Breast epithelium (tissue), 4 donors: Measurements from ENCODE around the gene CREB3L2. TPM values are rescaled to one million over a fixed set of nuclear protein-coding genes. Genes with fewer than 3 reads are reported as not detected.

Experiments used
- DNase-seq, 2 donors: peaks; one replicate each; pipeline ENCODE4 v3.0.0-alpha.2; 2019; ENCODE audit warnings: low spot score in 2 of 2
- H3K27ac ChIP-seq, 2 donors: fragments of 200-600 bp; sonication (generic) in 1 of 2; one replicate each; pipeline ENCODE4 v1.5.1; 2016 to 2019; ENCODE audit warnings: mild to moderate bottlenecking in 1 of 2
- H3K27me3 ChIP-seq, 2 donors: fragments of 200-600 bp; sonication (generic) in 1 of 2; one replicate each; pipeline versions ENCODE4 v1.5.1 to v1.6.0; 2017 to 2019; ENCODE audit warnings: control low read depth in 1 of 2, mild to moderate bottlenecking in 1 of 2
- H3K36me3 ChIP-seq: fragments of 200-600 bp; one replicate; pipeline ENCODE4 v1.5.1; 2019
- H3K4me1 ChIP-seq, 2 donors: fragments of 200-600 bp; sonication (generic); one replicate each; pipeline ENCODE4 v1.5.1; 2016 to 2019; ENCODE audit warnings: control low read depth in 1 of 2
- H3K4me3 ChIP-seq, 3 donors: fragments of 200-600 bp; sonication (generic); 1 replicate in 2 of 3; 2 replicates in 1 of 3; pipeline ENCODE4 v1.5.1; 2016 to 2019; ENCODE audit warnings: mild to moderate bottlenecking in 3 of 3, moderate library complexity in 2 of 3
- H3K9me3 ChIP-seq, 2 donors: fragments of 200-600 bp; sonication (generic) in 1 of 2; one replicate each; pipeline ENCODE4 v1.5.1; 2016 to 2019; ENCODE audit warnings: control low read depth in 1 of 2
- POLR2A ChIP-seq: fragments of 450-650 bp; IDR thresholded peaks from one replicate; pipeline ENCODE4 v1.6.1; 2016; ENCODE audit warnings: antibody characterized with exemption, mild to moderate bottlenecking, moderate library complexity
- POLR2AphosphoS5 ChIP-seq, 3 donors: sonication (generic); formaldehyde crosslinking; IDR thresholded peaks; one replicate each; pipeline ENCODE4 v1.6.1; 2017; ENCODE audit warnings: antibody characterized with exemption in 3 of 3
- intact Hi-C: fragments of 100-400 bp; cut with DNase I; formaldehyde crosslinking; loops from one replicate; pipeline ENCODE4 v1.15.1; 2023; ENCODE audit warnings: low total_unique reads
- total RNA-seq, 3 donors: library from RNA; depleted of rRNA; stranded (reverse); fragments of >200 nt; gene quantifications; one replicate each; pipeline ENCODE4 v1.1.0, GENCODE V29; 2016
- TF ChIP-seq, protein P1 (sequence below), 3 donors: fragments of 450-650 bp; IDR thresholded peaks; one replicate each; pipeline ENCODE4 v1.5.1; 2016 to 2017; ENCODE audit warnings: antibody characterized with exemption in 3 of 3, mild to moderate bottlenecking in 3 of 3, moderate library complexity in 3 of 3

Gene CREB3L2
- total RNA-seq, 3 donors from 2014 or later, result 23.0 to 46.5 (median 40.5) TPM

DNA sequence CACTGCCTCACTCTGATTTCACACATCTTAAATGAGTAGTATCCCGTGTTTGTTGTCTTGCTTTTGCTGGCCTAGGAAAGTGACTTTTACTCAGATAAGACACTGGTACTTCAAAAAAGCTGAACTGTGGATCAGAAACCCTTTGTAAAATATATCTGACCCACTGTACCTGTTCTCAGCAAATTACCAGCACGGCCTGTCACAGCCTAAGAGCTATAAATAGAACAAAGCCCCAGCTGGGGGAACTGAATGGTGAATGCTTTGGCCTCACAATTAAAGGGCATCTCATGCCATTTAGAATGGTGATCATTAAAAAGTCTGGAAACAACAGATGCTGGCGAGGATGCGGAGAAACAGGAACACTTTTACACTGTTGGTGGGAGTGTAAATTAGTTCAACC lies 76.1 kb downstream of the CREB3L2 start:
- no peaks in the 10 kb centered on the region for H3K9me3 ChIP-seq
- intact Hi-C loops, result no loop called here
- no peaks in the 10 kb centered on the region for H3K4me1 ChIP-seq
- no peaks in the 10 kb centered on the region for H3K27me3 ChIP-seq
- no peak for DNase-seq
- no peak overlapping the region for H3K4me3 ChIP-seq
- no peak for TF ChIP-seq POLR2A
- no peak for TF ChIP-seq POLR2AphosphoS5 (IDR thresholded peaks at IDR 0.05)
- TF ChIP-seq, protein P1, sequence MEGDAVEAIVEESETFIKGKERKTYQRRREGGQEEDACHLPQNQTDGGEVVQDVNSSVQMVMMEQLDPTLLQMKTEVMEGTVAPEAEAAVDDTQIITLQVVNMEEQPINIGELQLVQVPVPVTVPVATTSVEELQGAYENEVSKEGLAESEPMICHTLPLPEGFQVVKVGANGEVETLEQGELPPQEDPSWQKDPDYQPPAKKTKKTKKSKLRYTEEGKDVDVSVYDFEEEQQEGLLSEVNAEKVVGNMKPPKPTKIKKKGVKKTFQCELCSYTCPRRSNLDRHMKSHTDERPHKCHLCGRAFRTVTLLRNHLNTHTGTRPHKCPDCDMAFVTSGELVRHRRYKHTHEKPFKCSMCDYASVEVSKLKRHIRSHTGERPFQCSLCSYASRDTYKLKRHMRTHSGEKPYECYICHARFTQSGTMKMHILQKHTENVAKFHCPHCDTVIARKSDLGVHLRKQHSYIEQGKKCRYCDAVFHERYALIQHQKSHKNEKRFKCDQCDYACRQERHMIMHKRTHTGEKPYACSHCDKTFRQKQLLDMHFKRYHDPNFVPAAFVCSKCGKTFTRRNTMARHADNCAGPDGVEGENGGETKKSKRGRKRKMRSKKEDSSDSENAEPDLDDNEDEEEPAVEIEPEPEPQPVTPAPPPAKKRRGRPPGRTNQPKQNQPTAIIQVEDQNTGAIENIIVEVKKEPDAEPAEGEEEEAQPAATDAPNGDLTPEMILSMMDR (IDR thresholded peaks at IDR 0.05), result no peak
- no peaks in the 10 kb centered on the region for H3K36me3 ChIP-seq
- no peak overlapping the region for H3K27ac ChIP-seq

DNA sequence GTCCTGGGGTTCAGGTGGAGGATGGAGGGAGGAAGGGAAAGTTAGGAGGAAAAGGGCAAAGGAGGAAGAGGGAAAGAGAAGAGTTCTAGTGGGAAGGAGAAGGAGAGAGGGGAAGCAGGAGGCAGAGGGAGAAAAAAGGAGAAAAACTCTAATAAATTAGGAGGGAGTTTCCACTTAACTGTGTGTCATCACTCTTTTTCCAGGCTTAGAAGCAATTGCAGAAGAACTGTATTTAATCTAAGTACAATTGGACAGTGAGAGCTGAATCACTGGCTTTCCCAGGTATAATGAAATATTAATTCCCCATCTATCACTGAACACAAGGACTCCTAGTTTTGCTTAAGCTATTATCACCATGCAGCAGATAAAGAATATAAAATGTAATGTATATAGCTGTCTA lies 76.8 kb downstream of the CREB3L2 start:
- intact Hi-C loops, result no loop called here
- Histone ChIP-seq H3K27me3 (no peaks in the 10 kb centered on the region), H3K4me3 (no peak overlapping the region), H3K9me3 (no peaks in the 10 kb centered on the region), H3K4me1 (no peaks in the 10 kb centered on the region), H3K27ac (no peak overlapping the region), H3K36me3 (no peaks in the 10 kb centered on the region)
- TF ChIP-seq POLR2A, result no peak
- no peak for DNase-seq

DNA sequence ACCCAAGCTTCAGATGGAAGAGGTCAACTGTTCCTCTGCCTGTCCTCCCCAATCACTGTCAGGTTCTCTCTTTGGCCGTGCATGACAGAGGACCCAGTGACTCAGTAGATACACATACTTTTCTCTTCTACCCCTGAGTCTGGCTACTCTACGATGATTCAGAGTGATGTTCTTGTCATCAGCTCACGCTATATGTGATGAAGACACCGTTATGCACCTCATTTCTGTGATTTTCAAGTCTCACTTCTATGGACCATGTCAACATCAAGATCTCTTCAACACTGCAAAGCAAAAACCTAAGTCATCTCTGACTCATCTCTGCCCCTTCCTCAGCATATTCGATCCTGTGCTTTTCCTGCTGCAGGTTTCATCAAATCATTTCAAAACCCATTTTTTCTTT lies 78.5 kb downstream of the CREB3L2 start:
- no peaks in the 10 kb centered on the region for H3K4me1 ChIP-seq
- no peaks in the 10 kb centered on the region for H3K9me3 ChIP-seq
- intact Hi-C loops, result loop anchor here (1.0 kb wide), 1 partner anchor 9 kb away; no protein-coding TSS in a partner anchor
- TF ChIP-seq POLR2A, result no peak
- TF ChIP-seq, protein P1 (IDR thresholded peaks at IDR 0.05), result no peak
- TF ChIP-seq POLR2AphosphoS5 (IDR thresholded peaks at IDR 0.05), result no peak
- H3K27ac ChIP-seq, result no peak overlapping the region
- H3K36me3 ChIP-seq, result no peaks in the 10 kb centered on the region
- H3K27me3 ChIP-seq, result no peaks in the 10 kb centered on the region
- DNase-seq, result no peak
- H3K4me3 ChIP-seq, result no peak overlapping the region

DNA sequence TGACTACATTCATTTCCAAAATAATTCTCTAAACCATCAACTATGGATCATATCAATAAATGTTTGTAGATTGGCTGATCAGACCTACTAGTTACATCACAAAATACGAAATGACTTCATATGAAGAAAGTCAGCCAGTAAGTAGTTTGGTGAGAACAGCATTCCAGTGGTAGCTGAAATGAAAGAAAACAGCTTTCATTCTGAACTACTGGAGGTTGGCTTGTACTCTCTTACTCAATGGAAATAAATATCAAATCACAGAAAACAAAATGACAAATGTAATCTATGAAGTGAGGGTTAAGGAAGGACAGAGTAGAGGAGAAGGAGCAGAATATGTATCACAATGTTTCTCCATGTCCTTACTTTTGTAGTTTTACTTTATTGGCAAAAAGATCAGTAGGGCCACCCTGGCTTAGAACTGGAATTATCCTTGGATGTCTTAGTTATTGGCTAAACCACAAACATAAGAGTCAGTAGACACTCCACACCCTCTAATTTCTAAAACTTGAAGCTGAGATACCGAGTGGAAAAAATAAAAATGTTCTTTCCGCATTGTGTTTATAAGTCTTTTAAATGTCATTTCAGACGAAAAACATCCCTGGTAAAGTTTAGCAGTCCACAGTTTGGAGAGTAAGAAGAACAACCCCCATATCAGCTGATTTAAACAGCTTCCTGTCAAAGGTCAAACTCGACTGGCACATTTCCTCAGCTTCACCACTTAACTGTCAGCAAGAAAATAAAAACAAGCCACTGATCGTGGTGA lies 81.1 kb downstream of the CREB3L2 start:
- intact Hi-C loops, result no loop called here
- no peak overlapping the region for H3K27ac ChIP-seq
- no peaks in the 10 kb centered on the region for H3K4me1 ChIP-seq
- TF ChIP-seq, protein P1 (IDR thresholded peaks at IDR 0.05), result no peak
- TF ChIP-seq POLR2A (no peak), POLR2AphosphoS5 (IDR thresholded peaks at IDR 0.05) (no peak)
- no peaks in the 10 kb centered on the region for H3K36me3 ChIP-seq
- H3K9me3 ChIP-seq, result no peaks in the 10 kb centered on the region
- H3K4me3 ChIP-seq, result no peak overlapping the region
- H3K27me3 ChIP-seq, result no peaks in the 10 kb centered on the region
- no peak for DNase-seq

DNA sequence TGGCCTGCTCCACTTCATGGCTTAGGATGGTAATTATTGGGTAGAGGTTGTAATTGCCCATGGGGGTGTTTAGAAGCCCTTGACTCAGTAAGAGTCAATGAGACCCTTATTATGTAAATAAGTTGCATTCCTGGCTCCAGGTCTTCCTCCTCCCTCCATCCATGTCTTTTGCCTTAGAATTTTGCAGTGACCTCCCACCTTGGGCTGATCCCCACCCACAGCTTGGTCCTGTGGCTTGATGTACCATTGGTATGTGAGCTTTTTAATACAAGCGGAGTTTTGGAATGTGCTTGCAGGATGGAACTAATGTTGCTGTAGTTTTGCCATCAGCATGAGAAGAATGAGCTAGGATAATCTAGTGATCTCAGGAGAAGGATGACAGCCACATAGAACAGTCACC lies 81.9 kb downstream of the CREB3L2 start:
- no peak for DNase-seq
- TF ChIP-seq, protein P1 (IDR thresholded peaks at IDR 0.05), result no peak
- TF ChIP-seq POLR2A (no peak), POLR2AphosphoS5 (IDR thresholded peaks at IDR 0.05) (no peak)
- intact Hi-C loops, result no loop called here
- H3K4me3 ChIP-seq, result no peak overlapping the region
- no peaks in the 10 kb centered on the region for H3K36me3 ChIP-seq
- no peak overlapping the region for H3K27ac ChIP-seq
- no peaks in the 10 kb centered on the region for H3K27me3 ChIP-seq
- no peaks in the 10 kb centered on the region for H3K4me1 ChIP-seq
- no peaks in the 10 kb centered on the region for H3K9me3 ChIP-seq
